ENCODE data around the gene NSG1. TPM values are rescaled to one million over a fixed set of nuclear protein-coding genes. Genes with fewer than 3 reads are reported as not detected.

The NSG1 gene
- total RNA-seq, 2 donors from 2014 or later = 14.4 to 19.6 TPM

DNA sequence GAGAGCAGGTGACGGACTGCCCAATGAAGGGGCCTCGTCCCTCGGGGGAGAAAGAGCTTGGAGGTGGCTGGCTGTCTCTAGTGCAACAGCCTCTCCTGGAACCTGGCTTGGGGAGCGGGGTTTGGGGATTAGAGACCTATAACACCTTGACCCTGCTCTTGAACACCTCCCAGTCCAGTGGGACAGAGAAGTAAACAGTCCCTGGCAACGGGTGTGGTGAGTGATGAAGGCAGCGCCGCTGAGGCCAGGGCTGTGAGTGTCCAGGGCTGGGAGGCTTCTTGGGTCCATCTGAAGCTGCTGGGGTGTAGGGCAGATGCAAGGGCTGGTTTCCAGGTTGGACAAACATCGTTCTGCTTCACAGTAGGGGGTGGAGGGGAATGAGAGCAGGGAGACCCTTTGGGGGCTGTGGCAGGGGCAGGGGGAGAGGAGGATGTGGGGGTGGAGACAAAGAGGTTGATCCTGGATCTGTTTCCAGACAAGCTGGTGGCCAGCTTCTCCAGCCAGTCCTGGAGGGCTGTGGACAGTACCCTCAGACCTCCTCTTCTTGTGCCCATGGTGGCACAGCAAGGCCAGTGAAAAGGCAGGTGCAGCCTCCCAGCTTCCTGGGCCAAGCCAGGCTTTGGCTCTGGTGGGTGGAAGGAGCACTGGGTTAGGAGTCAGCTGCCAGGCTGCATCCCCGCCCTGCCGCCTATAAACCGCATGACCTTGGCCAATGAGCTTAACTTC lies 3.8 kb downstream of the NSG1 start:
- Histone ChIP-seq H3K9me3 (no peaks in the 10 kb centered on the region), H3K4me3 (no peak overlapping the region), H3K4me1 (peaks cover 0 to 29% of the 10 kb centered on the region in 2 donors), H3K27me3 (peaks cover 0 to 5% of the 10 kb centered on the region in 2 donors), H3K36me3 (no peaks in the 10 kb centered on the region), H3K27ac (no peak overlapping the region)
- TF ChIP-seq, protein P1, sequence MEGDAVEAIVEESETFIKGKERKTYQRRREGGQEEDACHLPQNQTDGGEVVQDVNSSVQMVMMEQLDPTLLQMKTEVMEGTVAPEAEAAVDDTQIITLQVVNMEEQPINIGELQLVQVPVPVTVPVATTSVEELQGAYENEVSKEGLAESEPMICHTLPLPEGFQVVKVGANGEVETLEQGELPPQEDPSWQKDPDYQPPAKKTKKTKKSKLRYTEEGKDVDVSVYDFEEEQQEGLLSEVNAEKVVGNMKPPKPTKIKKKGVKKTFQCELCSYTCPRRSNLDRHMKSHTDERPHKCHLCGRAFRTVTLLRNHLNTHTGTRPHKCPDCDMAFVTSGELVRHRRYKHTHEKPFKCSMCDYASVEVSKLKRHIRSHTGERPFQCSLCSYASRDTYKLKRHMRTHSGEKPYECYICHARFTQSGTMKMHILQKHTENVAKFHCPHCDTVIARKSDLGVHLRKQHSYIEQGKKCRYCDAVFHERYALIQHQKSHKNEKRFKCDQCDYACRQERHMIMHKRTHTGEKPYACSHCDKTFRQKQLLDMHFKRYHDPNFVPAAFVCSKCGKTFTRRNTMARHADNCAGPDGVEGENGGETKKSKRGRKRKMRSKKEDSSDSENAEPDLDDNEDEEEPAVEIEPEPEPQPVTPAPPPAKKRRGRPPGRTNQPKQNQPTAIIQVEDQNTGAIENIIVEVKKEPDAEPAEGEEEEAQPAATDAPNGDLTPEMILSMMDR (IDR thresholded peaks at IDR 0.05) = no peak
- no peak for DNase-seq (ENCODE audit: low spot score)

GRCh38 chr4:4391866-4392265 lies 5.0 kb downstream of the NSG1 start:
- Histone ChIP-seq H3K4me1 (peaks cover 0 to 20% of the 10 kb centered on the region in 2 donors), H3K4me3 (no peak overlapping the region), H3K27me3 (peaks cover 0 to 5% of the 10 kb centered on the region in 2 donors), H3K9me3 (no peaks in the 10 kb centered on the region), H3K36me3 (no peaks in the 10 kb centered on the region), H3K27ac (no peak overlapping the region)
- DNase-seq (ENCODE audit: low spot score) = no peak
- TF ChIP-seq, protein P1 (IDR thresholded peaks at IDR 0.05) = no peak

- H3K9me3 ChIP-seq = no peaks in the 10 kb centered on the region
- no peaks in the 10 kb centered on the region for H3K36me3 ChIP-seq
- TF ChIP-seq, protein P1 (IDR thresholded peaks at IDR 0.05) = no peak
- H3K27ac ChIP-seq = no peak overlapping the region
- DNase-seq (ENCODE audit: low spot score) = no peak
- no peak overlapping the region for H3K4me3 ChIP-seq
- H3K27me3 ChIP-seq = peaks cover 0 to 2% of the 10 kb centered on the region in 2 donors
- peaks cover 0 to 12% of the 10 kb centered on the region in 2 donors for H3K4me1 ChIP-seq
These were observed 5.7 kb downstream of the NSG1 start for GRCh38 chr4:4392501-4393183.

DNA sequence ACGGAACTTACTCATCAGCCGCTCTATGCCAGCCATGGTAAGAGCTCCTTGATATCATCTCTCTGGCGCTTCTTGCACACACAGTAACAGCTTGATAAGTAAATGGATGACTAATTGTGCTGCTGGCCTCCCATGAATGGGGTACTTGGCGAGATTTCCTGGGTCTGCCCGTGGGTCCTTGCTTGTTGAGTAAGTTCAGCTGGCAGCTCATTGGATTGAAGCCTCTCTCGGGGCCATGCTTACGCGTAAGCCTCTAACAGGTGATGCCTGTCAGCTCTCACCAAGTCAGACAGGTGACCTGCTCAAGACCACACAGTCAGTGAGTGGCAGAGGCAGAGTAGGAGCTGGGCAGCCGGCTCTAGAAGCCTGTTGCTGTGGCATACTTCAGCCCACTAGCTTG lies 7.7 kb downstream of the NSG1 start:
- H3K36me3 ChIP-seq = no peaks in the 10 kb centered on the region
- H3K9me3 ChIP-seq = no peaks in the 10 kb centered on the region
- H3K4me1 ChIP-seq = no peaks in the 10 kb centered on the region
- DNase-seq (ENCODE audit: low spot score) = no peak
- no peak overlapping the region for H3K27ac ChIP-seq
- no peaks in the 10 kb centered on the region for H3K27me3 ChIP-seq
- no peak overlapping the region for H3K4me3 ChIP-seq
- TF ChIP-seq, protein P1 (IDR thresholded peaks at IDR 0.05) = no peak

GRCh38 chr4:4395371-4395770 lies 8.5 kb downstream of the NSG1 start:
- DNase-seq (ENCODE audit: low spot score) = no peak
- TF ChIP-seq, protein P1 (IDR thresholded peaks at IDR 0.05) = no peak
- Histone ChIP-seq H3K27ac (no peak overlapping the region), H3K36me3 (no peaks in the 10 kb centered on the region), H3K27me3 (no peaks in the 10 kb centered on the region), H3K4me3 (no peak overlapping the region), H3K4me1 (no peaks in the 10 kb centered on the region), H3K9me3 (no peaks in the 10 kb centered on the region)

Data from right atrium auricular region (tissue), 2 donors.